HG02981 (cell line): Measurements from ENCODE around the gene LBR.
"Not testable (repeated sequence)": the region's sequence is repeated elsewhere in the genome, so short reads cannot be mapped to it uniquely, and the experiment has no call there.

ENCODE experiments used
- ATAC-seq: cut with Tn5 transposase; IDR thresholded peaks from one replicate; pipeline ENCODE4 v1.9.1; 2021; ENCODE audit warnings: mild to moderate bottlenecking, moderate library complexity; ENCODE audit not compliant: unreplicated experiment

LBR gene

GRCh38 chr1:225386860-225387259 lies 41.0 kb downstream of the LBR start:
- not testable (repeated sequence) for ATAC-seq

GRCh38 chr1:225380691-225381090 lies 47.1 kb downstream of the LBR start:
- ATAC-seq = no peak

GRCh38 chr1:225378880-225379279 lies 49.0 kb downstream of the LBR start:
- ATAC-seq = no peak

GRCh38 chr1:225374996-225375395 lies 52.8 kb downstream of the LBR start:
- ATAC-seq = no peak

- no peak for ATAC-seq
These were observed 54.7 kb downstream of the LBR start for GRCh38 chr1:225373155-225373554.

GRCh38 chr1:225371366-225372010 lies 56.4 kb downstream of the LBR start:
- ATAC-seq = no peak

GRCh38 chr1:225368036-225368552 lies 59.7 kb downstream of the LBR start:
- no peak for ATAC-seq

- no peak for ATAC-seq
These were observed 61.3 kb downstream of the LBR start for GRCh38 chr1:225366552-225366951.

GRCh38 chr1:225366018-225366417 lies 61.8 kb downstream of the LBR start:
- ATAC-seq = no peak

GRCh38 chr1:225364439-225364838 lies 63.4 kb downstream of the LBR start:
- no peak for ATAC-seq

- ATAC-seq = no peak
These were observed 65.0 kb downstream of the LBR start for GRCh38 chr1:225362805-225363204.

GRCh38 chr1:225361176-225361575 lies 66.7 kb downstream of the LBR start:
- no peak for ATAC-seq

GRCh38 chr1:225360119-225360518 lies 67.7 kb downstream of the LBR start:
- ATAC-seq = no peak

GRCh38 chr1:225355863-225356262 lies 72.0 kb downstream of the LBR start:
- ATAC-seq = no peak

GRCh38 chr1:225354906-225355305 lies 72.9 kb downstream of the LBR start:
- no peak for ATAC-seq
